GM12891 (cell line): ENCODE measurements around the gene FNBP1.

Experiments used
- PAX5 ChIP-seq: IDR thresholded peaks from 2 replicates; pipeline ENCODE4 v1.6.1; 2011; ENCODE audit warnings: low read length, moderate library complexity, mild to moderate bottlenecking; ENCODE audit not compliant: insufficient read depth, severe bottlenecking
- POLR2A ChIP-seq: IDR thresholded peaks from 2 replicates; pipeline ENCODE4 v1.6.1; 2011; ENCODE audit warnings: low read depth, low read length, control low read depth
- POLR2AphosphoS5 ChIP-seq: IDR thresholded peaks from 2 replicates; pipeline ENCODE4 v1.6.1; 2011; ENCODE audit warnings: low read depth, low read length, control low read depth
- POU2F2 ChIP-seq: IDR thresholded peaks from 2 replicates; pipeline ENCODE4 v1.6.1; 2011; ENCODE audit warnings: low read depth, mild to moderate bottlenecking, control low read depth, low read length, moderate library complexity
- SPI1 ChIP-seq: IDR thresholded peaks from 2 replicates; pipeline ENCODE4 v1.6.1; 2011; ENCODE audit warnings: low read depth, low read length, control low read depth
- TAF1 ChIP-seq: IDR thresholded peaks from 2 replicates; pipeline ENCODE4 v1.6.1; 2011; ENCODE audit warnings: low read depth, low read length, control low read depth

DNA sequence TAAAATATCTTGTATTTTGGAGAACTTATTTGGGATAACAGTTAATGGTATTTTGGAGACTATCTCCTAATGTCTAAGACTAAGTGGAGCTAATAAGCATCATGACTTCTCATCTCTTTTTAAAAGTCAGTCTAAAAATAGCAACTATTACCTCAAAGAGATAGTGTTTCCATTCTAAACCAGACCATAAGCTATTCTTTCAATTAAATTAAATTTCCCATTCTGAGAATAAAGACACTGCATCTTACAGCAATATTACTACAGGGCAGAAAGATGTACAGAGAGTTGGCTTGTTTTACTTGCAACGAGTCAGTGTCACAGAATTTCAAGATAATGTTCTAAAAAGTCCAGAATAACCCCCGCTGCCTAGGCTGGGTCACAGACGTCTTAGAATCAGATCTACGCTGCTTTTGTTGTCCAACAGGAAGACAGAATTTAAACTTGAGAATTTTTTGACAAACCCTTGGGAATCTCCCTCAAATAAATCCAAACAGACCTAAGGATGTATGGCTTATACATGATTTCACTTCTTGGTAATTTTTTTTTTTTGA lies 108.9 kb downstream of the FNBP1 start:
- TF ChIP-seq POLR2A (no peak), TAF1 (no peak), POLR2AphosphoS5 (no peak; the same call in 1 of the 2 replicates), SPI1 (no peak), POU2F2 (no peak), PAX5 (no peak)
